Body of pancreas (tissue), 4 donors: ENCODE measurements around the gene ADGRL3.

Experiments used
- POLR2A ChIP-seq, 3 donors: fragments of 450-650 bp; IDR thresholded peaks; one replicate each; pipeline ENCODE4 v1.6.1; 2016; ENCODE audit warnings: antibody characterized with exemption in 3 of 3, mild to moderate bottlenecking in 2 of 3
- TF ChIP-seq, protein P1 (sequence below), 7 experiments: fragments of 450-650 bp in 4 of 7; fragments of 200-600 bp in 3 of 7; sonication (generic) in 3 of 7; IDR thresholded peaks; one replicate each; pipeline ENCODE4 v1.5.1; 2016 to 2019; ENCODE audit warnings: antibody characterized with exemption in 7 of 7

GRCh38 chr4:61520166-61520565, 320.0 kb downstream of the ADGRL3 start:
- TF ChIP-seq, protein P1, sequence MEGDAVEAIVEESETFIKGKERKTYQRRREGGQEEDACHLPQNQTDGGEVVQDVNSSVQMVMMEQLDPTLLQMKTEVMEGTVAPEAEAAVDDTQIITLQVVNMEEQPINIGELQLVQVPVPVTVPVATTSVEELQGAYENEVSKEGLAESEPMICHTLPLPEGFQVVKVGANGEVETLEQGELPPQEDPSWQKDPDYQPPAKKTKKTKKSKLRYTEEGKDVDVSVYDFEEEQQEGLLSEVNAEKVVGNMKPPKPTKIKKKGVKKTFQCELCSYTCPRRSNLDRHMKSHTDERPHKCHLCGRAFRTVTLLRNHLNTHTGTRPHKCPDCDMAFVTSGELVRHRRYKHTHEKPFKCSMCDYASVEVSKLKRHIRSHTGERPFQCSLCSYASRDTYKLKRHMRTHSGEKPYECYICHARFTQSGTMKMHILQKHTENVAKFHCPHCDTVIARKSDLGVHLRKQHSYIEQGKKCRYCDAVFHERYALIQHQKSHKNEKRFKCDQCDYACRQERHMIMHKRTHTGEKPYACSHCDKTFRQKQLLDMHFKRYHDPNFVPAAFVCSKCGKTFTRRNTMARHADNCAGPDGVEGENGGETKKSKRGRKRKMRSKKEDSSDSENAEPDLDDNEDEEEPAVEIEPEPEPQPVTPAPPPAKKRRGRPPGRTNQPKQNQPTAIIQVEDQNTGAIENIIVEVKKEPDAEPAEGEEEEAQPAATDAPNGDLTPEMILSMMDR (IDR thresholded peaks at IDR 0.05), result no peak
- TF ChIP-seq POLR2A (IDR thresholded peaks at IDR 0.05), result no peak
